HG02798 (cell line): ENCODE measurements around the gene LHPP.
"Not testable (repeated sequence)": the region's sequence is repeated elsewhere in the genome, so short reads cannot be mapped to it uniquely, and the experiment has no call there.

ENCODE experiments used
- ATAC-seq: cut with Tn5 transposase; IDR thresholded peaks from one replicate; pipeline ENCODE4 v1.9.1; 2021; ENCODE audit warnings: mild to moderate bottlenecking; ENCODE audit not compliant: unreplicated experiment, poor library complexity

LHPP gene, protein sequence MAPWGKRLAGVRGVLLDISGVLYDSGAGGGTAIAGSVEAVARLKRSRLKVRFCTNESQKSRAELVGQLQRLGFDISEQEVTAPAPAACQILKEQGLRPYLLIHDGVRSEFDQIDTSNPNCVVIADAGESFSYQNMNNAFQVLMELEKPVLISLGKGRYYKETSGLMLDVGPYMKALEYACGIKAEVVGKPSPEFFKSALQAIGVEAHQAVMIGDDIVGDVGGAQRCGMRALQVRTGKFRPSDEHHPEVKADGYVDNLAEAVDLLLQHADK

DNA sequence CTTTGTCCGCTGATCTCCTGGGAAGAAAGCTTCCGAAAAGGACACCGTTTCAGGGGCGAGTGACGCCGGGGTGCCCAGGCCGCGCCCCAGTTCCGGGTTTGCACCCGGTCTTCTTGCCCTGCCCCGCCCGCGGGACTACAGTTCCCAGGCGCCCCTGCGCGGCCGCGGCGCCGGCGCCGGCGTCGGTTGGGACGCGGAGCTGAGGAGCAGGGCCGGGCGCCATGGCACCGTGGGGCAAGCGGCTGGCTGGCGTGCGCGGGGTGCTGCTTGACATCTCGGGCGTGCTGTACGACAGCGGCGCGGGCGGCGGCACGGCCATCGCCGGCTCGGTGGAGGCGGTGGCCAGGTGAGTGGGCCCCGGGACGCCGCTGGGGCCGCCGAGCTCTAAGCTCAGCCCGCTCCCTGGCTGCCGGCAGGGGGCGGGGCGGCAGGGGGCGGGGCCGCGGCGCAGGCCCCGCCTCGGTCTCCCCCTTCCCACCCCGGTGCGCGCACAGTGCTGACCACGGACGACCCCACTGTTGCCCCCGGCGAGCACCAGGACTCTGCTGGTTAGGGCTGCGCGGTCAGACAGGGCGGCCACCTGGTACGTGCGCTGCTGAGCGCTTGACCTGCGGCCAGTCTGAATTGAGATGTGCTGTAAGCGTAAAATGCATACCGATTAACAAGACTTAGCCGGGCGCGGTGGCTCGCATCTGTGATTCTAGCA is at the start of gene LHPP:
TSS of gene LHPP (plus strand) at position 182 of the 706 bp plus-strand sequence. CDS start at position 222, 40 bp downstream.
- ATAC-seq, result peak; percentile 97

DNA sequence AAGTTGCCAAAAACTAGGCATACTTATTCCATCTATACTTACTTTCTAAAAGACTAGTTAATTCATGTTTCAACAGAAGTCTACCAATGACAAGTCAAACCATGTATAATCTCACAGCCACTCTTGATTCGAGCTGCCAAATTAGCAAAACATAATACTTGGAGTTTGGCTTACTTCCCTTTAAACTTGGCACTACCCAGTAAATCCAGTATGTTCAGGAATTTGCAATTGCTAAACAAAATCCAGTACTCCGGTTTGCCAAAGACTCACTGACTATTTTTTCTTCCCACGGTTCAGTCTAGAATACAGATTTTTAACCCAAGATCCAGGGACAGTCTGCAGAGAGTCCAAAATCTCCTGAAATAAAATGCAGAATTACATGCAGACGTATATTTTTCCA is 47.5 kb upstream of the LHPP start:
- no peak for ATAC-seq

DNA sequence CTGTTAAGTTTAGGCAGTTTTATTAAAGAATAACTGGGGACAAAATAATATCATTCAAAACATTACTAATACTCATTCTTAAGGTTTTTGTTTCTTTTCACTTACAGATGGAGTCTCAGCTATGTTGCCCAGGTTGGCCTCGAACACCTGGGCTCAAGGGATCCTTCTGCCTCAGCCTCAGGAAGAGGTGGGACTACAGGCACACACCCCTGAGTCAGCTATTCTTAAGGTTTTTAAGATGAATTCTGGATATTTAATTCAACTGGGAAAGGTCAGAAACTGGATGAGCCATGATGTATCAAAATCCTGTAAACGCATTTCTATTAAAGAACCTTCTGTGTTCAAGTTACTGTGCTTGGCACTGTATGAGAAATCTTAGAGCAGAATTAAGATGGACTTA is 46.4 kb upstream of the LHPP start:
- no peak for ATAC-seq

DNA sequence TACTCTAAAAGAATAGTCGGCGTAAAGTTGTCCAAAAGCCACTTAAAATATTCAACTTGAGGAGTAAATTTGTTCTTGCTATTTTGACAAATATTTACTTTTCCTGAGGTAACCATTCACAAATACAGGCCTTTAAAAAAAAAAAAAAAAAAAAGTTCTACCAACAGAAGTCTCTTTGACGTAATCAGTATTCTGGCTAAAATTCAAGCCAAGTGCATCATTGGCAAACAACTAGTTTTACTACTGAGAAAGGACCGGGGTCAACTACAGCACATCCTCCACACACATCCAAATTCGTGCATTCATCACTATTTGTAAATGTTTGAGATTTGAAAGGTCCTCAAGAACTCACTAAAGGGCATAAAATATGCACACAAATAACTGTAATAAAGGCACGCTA is 44.9 kb upstream of the LHPP start:
- no peak for ATAC-seq

DNA sequence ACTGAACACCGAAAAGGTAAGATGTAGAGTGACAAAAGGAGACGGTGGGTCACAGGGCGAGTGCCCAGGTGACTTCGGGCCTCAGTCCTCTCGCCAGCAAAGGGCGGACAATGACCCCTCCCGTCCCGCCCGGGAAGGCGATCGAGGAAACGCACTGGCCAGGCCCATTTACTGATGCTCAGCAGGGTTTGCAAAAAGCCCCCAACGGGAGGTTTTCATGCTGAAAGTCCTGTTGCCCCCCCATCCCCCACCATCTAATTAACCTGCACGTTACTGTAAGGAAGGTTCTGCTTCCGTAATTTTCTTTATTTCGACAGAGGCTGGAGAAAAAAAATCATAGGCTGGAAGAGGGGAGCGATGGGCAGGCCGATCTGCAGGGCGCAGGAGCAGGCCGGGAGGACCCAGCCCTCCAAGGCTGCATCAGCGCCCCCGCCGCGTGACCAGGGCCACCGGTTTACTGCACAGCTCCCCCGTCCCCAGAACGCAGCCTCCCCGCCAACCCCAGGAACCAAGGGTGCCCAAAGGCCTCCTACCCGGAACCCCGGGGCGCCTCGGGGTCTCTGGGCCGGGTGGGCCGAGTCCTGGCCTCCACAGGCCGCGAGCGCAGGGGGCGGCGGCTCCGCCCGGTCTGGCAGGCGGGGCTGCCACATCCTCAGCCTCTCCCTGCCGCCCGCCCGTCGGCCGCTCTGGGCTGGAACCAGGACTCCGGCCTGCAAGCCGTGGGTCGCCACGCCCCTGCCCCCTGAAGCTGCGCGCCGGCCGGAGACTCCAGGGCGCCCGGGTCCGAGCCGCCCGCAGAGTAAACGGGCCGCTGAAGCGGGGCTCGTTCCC is 43.5 kb upstream of the LHPP start:
- peak; percentile 38 for ATAC-seq

DNA sequence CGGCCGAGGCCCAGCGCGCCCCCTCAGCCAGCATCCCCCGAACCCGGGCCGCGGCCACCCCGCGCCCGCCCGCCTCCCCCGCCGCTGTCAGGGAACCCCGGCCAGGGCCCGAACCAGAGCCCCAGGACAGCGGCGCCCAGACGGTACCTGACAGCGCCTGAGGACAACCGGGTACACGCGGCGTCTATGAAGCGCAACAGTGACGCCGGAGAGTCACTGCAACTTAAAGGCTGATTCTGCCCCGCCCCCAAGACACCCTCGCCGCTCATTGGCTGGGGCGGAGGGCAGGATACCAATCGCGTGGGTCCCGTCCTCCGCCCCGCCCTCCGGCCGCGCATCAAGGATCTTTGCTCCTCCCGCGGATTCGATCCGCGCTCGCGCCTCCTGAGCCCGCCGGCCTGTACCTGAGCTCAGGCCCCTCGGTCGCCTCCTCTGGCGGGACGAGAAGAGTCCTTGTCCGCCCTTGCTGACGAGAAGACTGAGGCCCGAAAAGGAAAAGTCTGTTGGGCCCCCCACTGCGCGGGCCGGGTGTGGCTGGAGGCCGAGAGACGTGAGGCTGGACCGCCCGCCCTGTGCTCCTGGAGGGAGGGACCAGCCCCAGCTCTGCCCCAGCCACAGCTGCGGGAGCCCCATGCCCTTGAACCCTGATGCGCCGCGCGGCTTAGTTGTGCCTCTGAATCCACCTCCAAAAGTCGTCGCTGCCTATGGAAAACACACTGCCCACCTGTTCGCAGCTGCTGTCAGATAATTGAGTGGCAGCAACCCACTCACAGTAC is 42.7 kb upstream of the LHPP start, which contains the start of gene OAT:
TSS of gene OAT (minus strand) at position 198 of the 776 bp plus-strand sequence. CDS start 6,752 bp downstream, outside the sequence.
- ATAC-seq, result peak; percentile 97

DNA sequence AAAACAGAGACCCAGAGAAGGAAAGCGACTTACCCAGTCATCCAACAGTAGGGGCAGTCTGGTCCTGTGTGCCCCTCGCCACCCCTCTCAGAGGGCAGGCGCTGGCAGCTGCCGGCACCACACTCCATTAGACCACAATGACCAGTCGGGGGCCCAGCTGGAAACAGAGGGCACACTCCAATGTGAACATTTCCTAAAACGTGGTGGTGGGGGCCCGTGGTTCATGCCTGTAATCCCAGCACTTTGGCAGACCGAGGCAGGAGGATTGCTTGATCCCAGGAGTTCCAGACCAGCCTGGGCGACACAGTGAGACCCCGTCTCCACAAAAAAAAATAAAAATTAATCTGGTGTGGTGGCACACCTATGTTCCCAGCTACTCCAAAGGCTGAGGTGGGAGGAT is 42.0 kb upstream of the LHPP start:
- no peak for ATAC-seq

DNA sequence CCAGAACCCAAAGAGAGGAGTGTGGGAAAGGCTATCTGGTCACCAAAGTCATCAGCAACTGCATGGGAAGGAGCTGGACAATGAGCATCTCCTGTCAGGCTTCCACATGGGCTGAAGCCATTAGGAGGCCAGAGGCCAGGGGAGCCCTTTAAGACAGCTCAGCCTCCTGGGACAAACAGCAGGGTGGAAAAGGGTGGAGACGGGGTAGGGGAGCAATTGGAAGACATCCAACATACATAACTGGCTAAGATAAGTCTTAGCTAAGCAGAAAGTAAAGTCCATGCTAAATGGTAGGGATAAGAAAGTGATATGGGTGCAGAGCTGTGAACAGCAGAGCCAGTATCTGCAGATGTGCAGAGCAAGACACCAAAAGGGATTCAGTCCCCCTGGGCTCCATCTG is 41.4 kb upstream of the LHPP start:
- ATAC-seq, result no peak

DNA sequence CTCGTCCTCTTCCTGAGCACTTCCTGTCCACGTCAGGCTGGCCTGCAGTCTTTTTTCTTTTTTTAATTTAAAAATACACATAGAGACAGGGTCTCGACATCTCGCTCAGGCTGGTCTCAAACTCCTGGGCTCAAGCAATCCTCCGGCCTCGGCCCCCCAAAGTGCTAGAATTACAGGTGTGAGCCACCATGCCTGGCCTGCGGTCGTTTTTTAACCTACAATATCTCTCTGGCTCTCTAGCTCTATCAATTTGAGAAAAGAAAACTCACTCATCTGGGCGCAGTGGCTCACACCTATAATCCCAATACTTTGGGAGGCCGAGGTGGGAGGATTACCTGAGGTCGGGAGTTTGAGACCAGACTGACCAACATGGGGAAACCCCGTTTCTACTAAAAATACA is 38.9 kb upstream of the LHPP start:
- ATAC-seq, result no peak

DNA sequence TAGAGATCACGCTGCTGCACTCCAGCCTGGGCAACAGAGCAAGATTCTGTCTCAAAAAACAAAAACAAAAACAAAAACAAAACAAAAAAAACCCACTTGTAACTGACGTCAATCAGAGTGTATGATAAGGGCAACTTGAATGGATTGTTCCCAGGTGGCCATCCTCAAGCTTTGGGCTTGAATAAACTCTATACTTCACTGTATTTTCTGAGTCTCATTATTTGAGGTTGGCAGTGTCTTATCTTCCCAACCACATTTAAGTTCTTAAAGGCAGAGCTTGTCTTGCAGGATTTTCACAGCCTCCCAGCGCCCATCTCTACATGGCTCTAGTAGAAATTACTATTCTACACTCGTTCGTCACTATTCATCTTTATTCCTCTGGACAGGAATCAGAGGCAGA is 37.8 kb upstream of the LHPP start:
- ATAC-seq, result no peak

DNA sequence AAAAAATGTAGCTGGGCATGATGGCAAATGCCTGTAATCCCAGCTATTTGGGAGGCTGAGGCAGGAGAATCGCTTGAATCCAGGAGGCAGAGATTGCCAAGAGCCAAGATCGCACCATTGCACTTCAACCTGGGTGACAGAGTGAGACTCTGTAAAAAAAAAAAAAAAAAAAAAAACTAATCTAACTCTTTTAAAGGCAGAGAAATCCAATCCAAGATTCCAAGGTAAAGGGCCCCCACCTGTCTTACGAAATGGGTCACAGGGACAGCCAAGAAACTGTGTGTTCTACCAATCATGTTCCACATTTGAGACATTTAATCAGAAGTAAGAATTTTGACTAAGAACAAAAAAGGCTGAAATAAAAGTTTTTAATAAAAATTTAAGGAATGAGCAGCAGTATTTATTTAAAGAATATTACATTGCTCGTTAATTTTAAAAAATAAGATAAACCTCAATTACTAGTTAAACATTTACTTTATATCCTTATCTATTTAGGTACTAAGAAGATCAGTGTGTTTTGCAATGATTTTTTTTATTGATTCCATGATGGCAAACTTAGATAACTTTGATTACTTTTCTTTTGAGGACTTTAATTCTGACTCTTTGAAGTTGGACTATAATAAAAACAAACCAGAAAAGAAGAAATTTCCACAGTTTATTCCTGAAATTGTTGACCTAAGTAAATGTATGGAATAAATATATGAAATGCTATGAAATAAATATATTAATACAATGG is 36.2 kb upstream of the LHPP start:
- ATAC-seq, result no peak

DNA sequence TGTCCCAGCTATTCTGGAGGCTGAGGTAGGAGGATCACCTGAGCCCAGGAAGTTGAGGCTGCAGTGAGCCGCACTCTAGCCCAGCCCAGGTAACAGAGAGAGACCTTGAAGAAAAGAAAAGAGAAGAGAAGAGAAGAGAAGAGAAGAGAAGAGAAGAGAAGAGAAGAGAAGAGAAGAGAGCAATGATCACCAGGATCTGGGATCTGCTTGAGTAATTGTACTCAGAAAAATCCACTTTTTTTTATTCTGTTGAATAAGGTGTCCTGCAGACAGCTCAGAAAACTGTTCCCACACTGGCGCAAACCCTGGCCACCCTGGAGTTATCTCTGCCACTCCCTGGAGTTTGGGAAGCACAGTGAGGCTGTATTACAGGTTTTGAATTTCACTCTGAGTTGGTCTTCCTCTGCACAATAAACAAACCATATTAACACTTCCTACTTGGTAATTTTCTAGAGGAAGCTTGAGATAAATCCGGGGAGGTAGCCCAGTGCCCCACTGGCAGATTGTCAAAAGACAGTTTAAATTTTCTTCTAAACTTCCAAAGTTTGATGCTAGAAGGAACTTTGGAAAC is 33.3 kb upstream of the LHPP start:
- ATAC-seq, result no peak

DNA sequence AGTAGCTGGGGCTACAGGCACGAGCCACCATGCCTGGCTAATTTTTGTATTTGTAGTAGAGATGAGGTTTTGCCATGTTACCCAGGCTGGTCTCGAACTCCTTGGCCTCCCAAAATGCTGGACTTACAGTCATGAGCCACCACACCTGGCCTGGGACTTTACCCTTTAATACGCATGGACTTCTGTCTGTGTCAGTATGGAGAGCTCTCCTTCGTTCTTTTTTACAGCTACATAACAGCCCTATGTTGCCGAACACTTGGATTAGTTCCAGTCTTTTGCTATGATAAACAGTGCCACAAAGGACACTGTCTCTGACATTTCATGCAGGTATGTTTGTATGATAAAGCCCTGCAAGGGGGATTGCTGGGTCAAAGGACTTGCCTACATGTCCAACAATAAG is 32.0 kb upstream of the LHPP start:
- ATAC-seq, result no peak

DNA sequence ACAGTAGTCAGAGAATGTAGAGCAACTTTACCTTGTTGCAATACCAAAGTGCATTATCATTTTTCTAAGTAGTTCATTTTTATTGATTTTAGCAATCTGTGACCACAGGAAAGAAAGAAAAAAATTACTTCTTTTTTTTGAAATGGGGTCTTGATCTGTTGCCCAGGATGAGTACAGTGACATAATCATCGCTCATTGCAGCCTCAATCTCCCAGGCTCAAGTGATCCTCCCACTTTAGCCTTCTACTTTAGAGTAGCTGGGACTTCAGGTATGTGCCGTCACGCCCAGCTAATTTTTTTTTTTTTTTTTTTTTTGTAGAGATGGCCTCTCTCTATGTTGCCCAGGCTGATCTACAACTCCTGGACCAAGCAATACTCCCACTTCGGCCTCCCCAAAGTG is 31.5 kb upstream of the LHPP start:
- no peak for ATAC-seq

DNA sequence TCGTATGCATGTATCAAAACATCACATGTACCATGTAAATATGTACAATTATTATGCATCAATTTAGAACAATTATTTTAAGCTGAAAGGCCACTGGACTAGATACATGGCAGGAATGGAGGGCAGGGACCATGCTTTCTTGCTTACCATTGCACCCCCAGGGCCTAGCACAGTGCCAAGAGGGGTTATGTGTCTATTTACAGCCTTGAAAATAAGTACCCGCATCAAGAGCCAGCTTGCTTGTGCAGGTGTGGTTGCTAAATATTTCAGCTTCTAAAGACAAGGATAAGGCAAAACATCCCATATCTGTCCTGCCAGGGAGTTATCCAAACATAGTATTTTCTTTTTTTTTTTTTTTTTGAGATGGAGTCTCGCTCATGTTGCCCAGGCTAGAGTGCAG is 28.2 kb upstream of the LHPP start:
- no peak for ATAC-seq

DNA sequence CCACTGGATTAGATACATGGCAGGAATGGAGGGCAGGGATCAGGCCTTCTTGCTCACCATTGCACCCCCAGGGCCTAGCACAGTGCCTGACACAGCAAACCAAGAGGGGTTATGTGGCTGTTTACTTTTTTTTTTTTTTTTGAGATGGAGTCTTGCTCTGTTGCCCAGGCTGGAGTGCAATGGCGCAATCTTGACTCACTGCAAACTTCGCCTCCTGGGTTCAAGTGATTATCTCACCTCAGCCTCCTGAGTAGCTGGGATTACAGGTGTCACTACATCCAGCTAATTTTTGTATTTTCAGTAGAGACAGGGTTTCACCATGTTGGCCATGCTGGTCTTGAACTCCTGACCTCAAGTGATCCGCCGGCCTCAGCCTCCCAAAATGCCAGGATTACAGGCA is 25.9 kb upstream of the LHPP start:
- ATAC-seq, result not testable (repeated sequence)

DNA sequence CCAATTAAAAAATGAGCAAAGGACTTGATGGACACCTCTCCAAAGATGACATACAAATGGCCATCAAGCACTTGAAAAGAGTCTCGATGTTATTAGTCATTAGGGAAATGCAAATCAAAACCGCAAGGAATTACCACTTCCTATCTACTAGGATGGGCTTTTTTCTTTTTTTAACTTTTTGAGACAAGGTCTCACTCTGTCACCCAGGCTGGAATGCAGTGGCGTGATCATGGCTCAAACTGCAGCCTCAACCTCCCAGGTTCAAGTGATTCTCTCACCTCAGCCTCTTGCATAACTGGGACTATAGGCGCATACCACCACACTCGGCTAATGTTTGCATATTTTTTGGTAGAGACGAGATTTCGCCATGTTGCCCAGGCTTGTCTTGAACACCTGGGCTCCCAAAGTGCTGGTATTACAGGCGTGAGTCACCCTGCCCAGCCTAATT is 25.4 kb upstream of the LHPP start:
- ATAC-seq, result peak; percentile 62

DNA sequence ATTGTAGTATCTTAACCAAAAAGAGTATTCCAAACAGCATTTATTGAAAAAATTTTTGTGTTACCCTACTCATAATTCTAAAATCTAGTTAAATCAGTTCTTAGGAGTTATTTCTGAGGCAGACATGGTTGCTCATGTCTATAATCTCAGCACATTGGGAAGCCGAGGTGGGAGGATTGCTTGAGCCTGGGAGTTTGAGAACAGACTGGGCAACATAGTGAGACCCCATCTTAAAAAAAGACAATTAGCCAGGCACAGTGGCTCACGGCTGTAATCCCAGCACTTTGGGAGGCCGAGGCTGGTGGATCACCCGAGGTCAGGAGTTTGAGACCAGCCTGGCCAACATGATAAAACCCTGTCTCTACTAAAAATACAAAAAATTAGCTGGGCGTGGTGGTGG is 19.9 kb upstream of the LHPP start:
- ATAC-seq, result not testable (repeated sequence)
